HEK293T (cell line): ENCODE results near the gene NGB.
"Not testable (repeated sequence)": the region's sequence is repeated elsewhere in the genome, so short reads cannot be mapped to it uniquely, and the experiment has no call there.

Experiments
- CTCF ChIA-PET: fragments of 350-600 bp; formaldehyde crosslinking; extraction: SDS; loops from one replicate; lab custom pipeline; 2021; ENCODE audit warnings: antibody characterized with exemption, inconsistent platforms; lab: Yijun Ruan, JAX
- POLR2A ChIA-PET: fragments of 350-600 bp; formaldehyde crosslinking; extraction: SDS; loops from one replicate; lab custom pipeline; 2020; ENCODE audit warnings: antibody characterized with exemption, inconsistent platforms; lab: Yijun Ruan, JAX
- DNase-seq: peaks from one replicate; pipeline ENCODE4 v3.0.0; 2012; ENCODE audit warnings: mixed read lengths; ENCODE audit errors: extremely low spot score
- ARNT ChIP-seq: fragments of 450-650 bp; IDR thresholded peaks from 2 replicates; pipeline ENCODE4 v1.6.1; 2017; ENCODE audit warnings: mild to moderate bottlenecking
- BHLHE40 ChIP-seq: fragments of 450-650 bp; IDR thresholded peaks from 2 replicates; pipeline ENCODE4 v1.6.1; 2016; ENCODE audit warnings: mild to moderate bottlenecking, moderate library complexity, borderline replicate concordance
- CTBP1 ChIP-seq: fragments of 450-650 bp; IDR thresholded peaks from 2 replicates; pipeline ENCODE4 v1.6.1; 2016; ENCODE audit warnings: borderline replicate concordance
- ELF4 ChIP-seq: fragments of 450-650 bp; IDR thresholded peaks from 2 replicates; pipeline ENCODE4 v1.6.1; 2017; ENCODE audit warnings: antibody characterized with exemption
- FOXA1 ChIP-seq: fragments of 450-650 bp; IDR thresholded peaks from 2 replicates; pipeline ENCODE4 v1.6.1; 2016; ENCODE audit warnings: mild to moderate bottlenecking
- FOXK2 ChIP-seq: fragments of 450-650 bp; IDR thresholded peaks from 2 replicates; pipeline ENCODE4 v1.6.1; 2016; ENCODE audit warnings: mild to moderate bottlenecking
- FOXM1 ChIP-seq: fragments of 450-650 bp; IDR thresholded peaks from 2 replicates; pipeline ENCODE4 v1.6.1; 2017; ENCODE audit warnings: mild to moderate bottlenecking, borderline replicate concordance
- HDGF ChIP-seq: fragments of 450-650 bp; IDR thresholded peaks from 2 replicates; pipeline ENCODE4 v1.6.1; 2017; ENCODE audit warnings: antibody characterized with exemption, borderline replicate concordance
- L3MBTL2 ChIP-seq: fragments of 450-650 bp; conservative IDR thresholded peaks from 2 replicates; pipeline ENCODE4 v1.6.1; 2016; ENCODE audit warnings: mild to moderate bottlenecking
- LEF1 ChIP-seq: fragments of 450-650 bp; IDR thresholded peaks from 2 replicates; pipeline ENCODE4 v1.6.1; 2017; ENCODE audit warnings: mild to moderate bottlenecking, borderline replicate concordance
- NFRKB ChIP-seq: fragments of 450-650 bp; IDR thresholded peaks from 2 replicates; pipeline ENCODE4 v1.6.1; 2016; ENCODE audit warnings: mild to moderate bottlenecking, moderate library complexity
- SP1 ChIP-seq: fragments of 450-650 bp; IDR thresholded peaks from 2 replicates; pipeline ENCODE4 v1.6.1; 2017
- SUZ12 ChIP-seq: fragments of 450-650 bp; IDR thresholded peaks from 2 replicates; pipeline ENCODE4 v1.6.1; 2016; ENCODE audit warnings: mild to moderate bottlenecking
- TARDBP ChIP-seq: fragments of 450-650 bp; IDR thresholded peaks from 2 replicates; pipeline ENCODE4 v1.6.1; 2016
- ZNF384 ChIP-seq: fragments of 450-650 bp; IDR thresholded peaks from 2 replicates; pipeline ENCODE4 v1.6.1; 2016
- TF ChIP-seq, protein P1 (sequence below): fragments of 450-650 bp; IDR thresholded peaks from 2 replicates; pipeline ENCODE4 v1.6.1; 2016

Gene NGB

DNA sequence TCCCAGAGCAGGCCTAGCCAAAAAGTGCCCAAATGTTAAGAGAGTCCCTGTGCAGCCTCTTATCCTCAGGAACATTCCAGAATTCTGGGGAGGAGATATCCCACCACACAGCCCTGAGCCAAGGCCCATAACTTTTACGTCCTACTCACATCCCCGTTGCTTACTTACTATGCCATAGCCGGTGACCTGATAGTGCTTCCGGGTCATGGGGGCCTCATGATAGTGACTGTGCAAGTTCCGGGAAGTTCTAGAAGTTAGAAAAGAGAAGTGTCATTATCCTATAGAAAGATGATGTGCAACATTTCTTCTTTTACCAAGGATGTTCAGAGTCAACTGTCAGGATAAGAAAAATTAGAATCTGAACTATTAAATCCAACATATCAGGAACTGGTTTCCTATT lies 15.6 kb upstream of the NGB start:
- TF ChIP-seq SP1: no peak
- TF ChIP-seq L3MBTL2: no peak
- TF ChIP-seq FOXK2: no peak
- no peak for TF ChIP-seq ARNT
- TF ChIP-seq, protein P1, sequence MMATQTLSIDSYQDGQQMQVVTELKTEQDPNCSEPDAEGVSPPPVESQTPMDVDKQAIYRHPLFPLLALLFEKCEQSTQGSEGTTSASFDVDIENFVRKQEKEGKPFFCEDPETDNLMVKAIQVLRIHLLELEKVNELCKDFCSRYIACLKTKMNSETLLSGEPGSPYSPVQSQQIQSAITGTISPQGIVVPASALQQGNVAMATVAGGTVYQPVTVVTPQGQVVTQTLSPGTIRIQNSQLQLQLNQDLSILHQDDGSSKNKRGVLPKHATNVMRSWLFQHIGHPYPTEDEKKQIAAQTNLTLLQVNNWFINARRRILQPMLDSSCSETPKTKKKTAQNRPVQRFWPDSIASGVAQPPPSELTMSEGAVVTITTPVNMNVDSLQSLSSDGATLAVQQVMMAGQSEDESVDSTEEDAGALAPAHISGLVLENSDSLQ: no peak
- TF ChIP-seq FOXM1: no peak
- no peak for DNase-seq
- CTCF ChIA-PET: interaction anchor here (1.4 kb wide), 1 partner anchor 30 kb away, joined by 5 read pairs; no protein-coding TSS in a partner anchor
- POLR2A ChIA-PET: no interaction called here

DNA sequence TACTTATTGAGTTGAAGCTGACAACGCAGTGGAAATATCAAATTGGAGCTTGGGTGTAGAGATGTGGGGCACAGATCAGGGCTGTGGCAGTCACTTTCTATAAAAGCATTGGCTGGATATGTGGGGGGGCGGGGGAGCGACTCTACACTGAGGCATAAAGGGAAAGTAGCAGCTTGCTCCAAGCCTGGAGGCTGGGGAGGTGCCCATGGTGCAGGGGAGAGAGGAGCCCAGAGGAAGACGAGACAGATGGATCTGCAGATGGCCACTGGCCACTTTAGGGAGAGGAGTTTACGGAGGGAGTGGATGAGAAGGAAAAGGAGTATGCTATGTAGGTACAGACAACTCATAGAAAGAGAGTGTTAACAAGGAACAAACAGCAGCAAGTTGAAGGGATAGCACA lies 13.5 kb upstream of the NGB start:
- CTCF ChIA-PET: no interaction called here

DNA sequence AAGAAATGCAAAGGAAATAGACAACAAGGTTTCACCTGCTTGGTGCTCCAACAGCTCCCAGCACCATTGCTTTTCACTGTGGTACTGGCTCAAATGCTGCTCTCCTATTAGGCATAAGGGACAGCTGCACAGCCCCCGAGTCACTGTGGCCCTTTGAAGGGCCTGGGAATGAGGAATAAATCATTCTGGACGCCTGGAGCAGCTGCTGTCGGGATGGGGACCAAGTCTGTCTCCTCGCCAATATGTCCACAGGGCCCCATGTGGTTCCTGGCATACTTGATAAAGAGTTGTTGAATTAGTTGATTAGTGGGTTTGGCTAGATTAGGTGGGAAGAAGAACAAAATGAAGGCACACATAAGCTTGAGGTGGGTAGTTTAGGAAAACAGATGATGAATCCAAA lies 13.1 kb upstream of the NGB start:
- CTCF ChIA-PET: interaction anchor here (0.6 kb wide), 1 partner anchor 1284 kb away, joined by 6 read pairs; no protein-coding TSS in a partner anchor
- DNase-seq: no peak
- POLR2A ChIA-PET: no interaction called here
- TF ChIP-seq HDGF: no peak
- no peak for TF ChIP-seq FOXM1
- no peak for TF ChIP-seq SP1
- no peak for TF ChIP-seq TARDBP
- no peak for TF ChIP-seq ZNF384
- TF ChIP-seq BHLHE40: no peak
- TF ChIP-seq LEF1: no peak
- no peak for TF ChIP-seq FOXK2
- TF ChIP-seq, protein P1: no peak
- no peak for TF ChIP-seq NFRKB
- no peak for TF ChIP-seq CTBP1
- TF ChIP-seq ARNT: no peak
- TF ChIP-seq L3MBTL2: no peak
- no peak for TF ChIP-seq SUZ12
- no peak for TF ChIP-seq ELF4
- TF ChIP-seq FOXA1: no peak

More for the DNA sequence above, 13.5 kb upstream of the NGB start:
- POLR2A ChIA-PET: no interaction called here
- no peak for TF ChIP-seq FOXK2
- TF ChIP-seq ELF4: no peak
- TF ChIP-seq NFRKB: no peak
- TF ChIP-seq SP1: no peak
- TF ChIP-seq SUZ12: no peak
- no peak for TF ChIP-seq ARNT
- no peak for TF ChIP-seq TARDBP
- no peak for TF ChIP-seq BHLHE40
- TF ChIP-seq L3MBTL2: no peak
- no peak for TF ChIP-seq FOXM1
- no peak for TF ChIP-seq FOXA1
- no peak for TF ChIP-seq LEF1
- no peak for TF ChIP-seq HDGF
- TF ChIP-seq, protein P1: no peak
- TF ChIP-seq CTBP1: no peak
- DNase-seq: no peak

DNA sequence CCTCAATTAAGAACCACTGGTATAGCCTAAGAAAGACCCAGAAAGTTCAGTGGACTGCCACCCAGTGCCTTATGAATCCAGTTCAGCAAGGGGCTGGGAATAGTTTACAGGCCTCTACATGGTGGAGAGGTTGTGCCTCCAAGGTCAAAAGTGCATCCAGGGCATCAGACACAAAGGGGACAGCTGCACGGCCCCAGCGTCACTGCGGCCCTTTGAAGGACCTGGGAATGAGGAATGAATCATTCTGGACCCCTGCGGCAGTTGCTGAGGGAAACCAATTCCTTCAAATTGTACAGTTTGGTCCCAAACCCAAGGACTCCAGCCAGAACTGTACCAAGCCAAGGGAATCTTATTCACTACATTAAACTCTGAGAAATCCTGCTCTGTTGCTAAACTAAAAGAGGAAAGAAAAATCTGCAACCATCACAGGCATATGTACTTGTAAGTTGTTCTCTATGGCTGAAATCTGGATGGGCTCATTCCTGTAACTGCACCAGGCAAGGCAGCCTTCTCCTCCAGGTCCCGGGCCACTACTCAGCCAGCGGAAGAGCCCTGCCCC lies 10.9 kb upstream of the NGB start:
- POLR2A ChIA-PET: no interaction called here
- TF ChIP-seq SP1: no peak
- no peak for TF ChIP-seq TARDBP
- TF ChIP-seq L3MBTL2: no peak
- TF ChIP-seq LEF1: no peak
- TF ChIP-seq, protein P1: no peak
- no peak for TF ChIP-seq CTBP1
- no peak for TF ChIP-seq FOXM1
- no peak for TF ChIP-seq NFRKB
- TF ChIP-seq BHLHE40: no peak
- no peak for TF ChIP-seq ZNF384
- TF ChIP-seq ARNT: no peak
- no peak for TF ChIP-seq HDGF
- TF ChIP-seq SUZ12: no peak
- TF ChIP-seq ELF4: no peak
- CTCF ChIA-PET: no interaction called here
- no peak for DNase-seq

DNA sequence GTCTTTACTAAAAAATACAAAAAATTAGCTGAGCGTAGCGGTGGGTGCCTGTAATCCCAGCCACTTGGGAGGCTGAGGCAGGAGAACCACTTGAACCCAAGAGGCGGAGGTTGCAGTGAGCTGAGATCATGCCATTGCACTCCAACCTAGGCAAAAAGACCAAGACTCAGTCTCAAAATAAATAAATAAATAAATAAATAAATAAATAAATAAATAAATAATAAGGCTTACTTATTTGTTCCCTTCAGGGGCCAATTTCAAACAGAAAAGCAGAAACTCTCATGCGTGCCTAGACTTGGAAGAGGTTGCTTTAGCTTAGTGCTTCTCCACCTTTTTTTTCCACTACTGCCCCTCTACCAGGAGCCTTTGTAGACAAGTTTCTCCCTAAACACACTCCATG lies 9.9 kb upstream of the NGB start:
- DNase-seq, CTCF ChIA-PET: not testable (repeated sequence)
- POLR2A ChIA-PET: interaction anchor here (1.0 kb wide), 1 partner anchor 40 kb away, joined by 4 read pairs; the partner anchor contains the start of genes GSTZ1 and POMT2

DNA sequence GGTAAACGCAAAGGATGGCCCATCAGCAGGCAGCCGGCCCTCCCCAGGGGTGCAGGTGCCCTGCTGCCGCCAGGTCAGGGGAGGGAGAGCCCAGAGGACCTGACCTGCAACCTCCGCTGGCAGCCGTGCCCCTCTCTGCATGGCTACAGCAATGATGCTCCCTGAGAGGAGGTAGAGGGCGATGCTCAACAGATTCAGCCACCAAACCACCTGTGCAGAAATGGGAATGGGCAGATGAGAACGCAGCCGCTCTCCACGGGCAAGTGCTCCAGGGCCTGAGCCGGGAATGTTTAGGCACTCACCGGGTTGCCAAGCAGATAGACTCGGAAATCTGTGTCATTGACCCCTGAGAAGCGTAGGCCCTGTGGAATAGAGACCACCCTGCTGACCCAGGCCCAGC lies 8.7 kb upstream of the NGB start:
- DNase-seq: no peak
- TF ChIP-seq ELF4 (no peak), TARDBP (no peak), FOXM1 (no peak), FOXK2 (no peak), HDGF (no peak), ZNF384 (no peak), FOXA1 (no peak), CTBP1 (no peak), NFRKB (no peak), SP1 (no peak), SUZ12 (no peak), ARNT (no peak), BHLHE40 (no peak), LEF1 (no peak)
- TF ChIP-seq, protein P1: no peak
- ChIA-PET POLR2A (no interaction called here), CTCF (no interaction called here)
